Stimulated activated CD8-positive, alpha-beta memory T cell treated with anti-CD3 and anti-CD28 coated beads, Interleukin-15, amount 100 ng/mL, for 24 hours (primary cell): ENCODE data around the gene CCNDBP1.
"Not testable (repeated sequence)": the region's sequence is repeated elsewhere in the genome, so short reads cannot be mapped to it uniquely, and the experiment has no call there.

Experiments used
- DNase-seq: peaks from one replicate; pipeline ENCODE4 v3.0.0-alpha.2; 2020; ENCODE audit warnings: low read depth

Gene CCNDBP1

DNA sequence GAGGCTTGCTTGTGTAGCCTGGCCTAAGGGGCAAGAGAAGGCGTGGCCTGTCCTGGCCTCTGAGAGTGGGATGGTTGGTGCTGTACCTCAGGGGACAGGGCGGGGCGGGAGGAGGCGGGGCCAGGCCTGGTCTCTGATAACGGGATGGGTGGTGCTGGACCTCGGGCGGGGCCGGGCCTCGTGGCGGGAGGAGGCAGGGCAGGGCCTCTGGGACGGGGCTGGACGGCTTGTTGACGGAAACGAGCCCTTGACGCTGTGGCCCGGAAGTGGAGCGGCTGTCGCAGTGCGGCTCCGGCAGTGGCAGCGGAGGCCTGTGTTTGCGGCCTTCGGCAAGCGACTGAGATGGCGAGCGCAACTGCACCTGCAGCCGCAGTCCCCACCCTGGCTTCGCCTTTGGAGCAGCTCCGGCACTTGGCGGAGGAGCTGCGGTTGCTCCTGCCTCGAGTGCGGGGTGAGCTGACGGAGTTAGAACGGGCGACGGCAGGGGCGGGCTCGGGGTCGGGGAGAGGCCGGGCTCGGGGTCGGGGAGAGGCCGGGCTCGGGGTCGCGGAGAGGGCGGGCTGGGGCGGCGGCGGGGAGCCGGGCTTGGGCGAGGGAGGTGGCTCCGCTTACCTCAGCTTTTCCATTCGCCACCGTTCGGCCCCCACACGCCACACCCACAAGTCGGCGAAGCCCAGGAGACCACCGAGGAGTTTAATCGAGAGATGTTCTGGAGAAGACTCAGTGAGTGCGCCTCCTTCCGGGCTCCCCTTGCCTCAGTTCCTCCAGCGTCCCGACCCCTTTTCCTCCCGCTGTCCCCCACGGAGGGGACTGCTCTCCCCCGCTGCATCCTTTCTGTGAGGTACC lies at the start of gene CCNDBP1:
CCNDBP1 (plus strand) TSS at position 247 of the 846 bp plus-strand sequence; CDS start at position 343, 96 bp downstream.
- peak; percentile 63 for DNase-seq

- DNase-seq: no peak
Observed at GRCh38 chr15:43143203-43143941, 41.8 kb upstream of the CCNDBP1 start.

DNA sequence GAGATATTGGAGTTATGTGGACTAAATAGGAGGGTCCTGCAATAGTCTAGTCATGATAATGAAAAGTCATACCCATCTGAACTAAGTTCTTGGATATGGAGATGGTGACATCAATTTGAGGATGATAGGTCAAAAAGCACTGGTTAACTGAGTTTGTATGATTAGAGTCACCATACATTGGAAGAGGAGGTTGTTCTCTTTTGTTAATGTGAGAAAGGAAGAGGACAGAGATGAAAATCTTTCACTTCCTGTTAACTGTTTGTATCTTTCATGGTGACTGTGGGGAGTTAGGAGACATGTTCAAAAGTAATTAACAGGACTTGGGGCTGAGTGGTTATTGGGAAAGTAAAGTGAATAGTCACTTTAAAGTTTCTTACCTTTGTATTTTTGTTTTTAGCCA lies 40.7 kb upstream of the CCNDBP1 start:
- no peak for DNase-seq

DNA sequence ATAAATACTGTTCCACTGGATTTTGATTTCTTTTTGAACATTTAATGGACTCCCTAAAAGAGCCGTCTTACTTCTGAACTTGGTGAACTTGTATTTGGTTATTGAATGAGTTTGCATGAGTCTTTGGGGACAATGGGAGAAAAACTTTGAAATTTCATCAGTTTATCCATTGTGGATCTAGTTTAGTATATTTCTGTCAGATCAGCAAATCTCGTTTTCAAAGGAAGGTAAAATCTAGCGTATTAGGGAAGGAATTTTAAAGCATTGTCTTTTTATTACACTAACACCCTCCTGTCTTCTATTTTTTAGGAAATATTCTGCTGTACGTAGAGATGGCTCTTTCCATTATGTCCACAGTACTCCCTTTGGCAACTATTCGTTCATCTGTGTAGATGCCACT lies 39.0 kb upstream of the CCNDBP1 start:
- DNase-seq: no peak

- no peak for DNase-seq
Observed at GRCh38 chr15:43150191-43150929, 34.8 kb upstream of the CCNDBP1 start.

DNA sequence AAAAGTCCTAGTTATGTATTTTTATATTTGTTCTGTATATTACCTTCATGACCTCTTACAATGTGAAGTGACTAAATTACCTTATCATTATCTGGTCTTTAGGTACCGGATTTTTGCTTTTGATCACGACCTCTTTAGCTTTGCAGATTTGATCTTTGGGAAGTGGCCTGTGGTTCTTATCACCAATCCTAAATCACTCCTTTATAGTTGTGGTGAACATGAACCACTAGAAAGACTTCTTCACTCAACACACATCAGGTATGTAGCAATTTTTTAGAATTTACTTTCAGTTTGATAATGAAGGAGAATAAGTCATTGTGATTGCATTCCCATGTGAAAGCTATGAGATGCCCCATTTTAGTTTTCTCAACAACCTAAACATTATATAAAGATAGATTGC lies 33.5 kb upstream of the CCNDBP1 start:
- no peak for DNase-seq

DNA sequence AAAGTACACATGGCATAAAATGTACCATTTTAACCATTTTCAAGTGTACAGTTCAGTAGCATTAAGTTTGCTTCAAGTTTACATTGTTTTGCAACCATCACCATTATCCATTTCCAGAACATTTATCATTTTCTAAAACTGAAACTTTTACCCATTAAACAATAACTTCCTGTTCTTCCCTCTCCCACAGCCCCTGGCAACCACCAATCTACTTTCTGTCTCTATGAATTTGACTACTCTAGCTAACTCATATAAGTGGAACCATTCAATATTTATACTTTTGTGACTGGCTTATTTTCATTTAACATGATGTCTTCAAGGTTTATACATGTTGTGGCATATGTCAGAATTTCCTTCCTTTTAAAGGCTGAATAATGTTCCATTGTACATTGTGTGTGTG lies 31.9 kb upstream of the CCNDBP1 start:
- DNase-seq: no peak

DNA sequence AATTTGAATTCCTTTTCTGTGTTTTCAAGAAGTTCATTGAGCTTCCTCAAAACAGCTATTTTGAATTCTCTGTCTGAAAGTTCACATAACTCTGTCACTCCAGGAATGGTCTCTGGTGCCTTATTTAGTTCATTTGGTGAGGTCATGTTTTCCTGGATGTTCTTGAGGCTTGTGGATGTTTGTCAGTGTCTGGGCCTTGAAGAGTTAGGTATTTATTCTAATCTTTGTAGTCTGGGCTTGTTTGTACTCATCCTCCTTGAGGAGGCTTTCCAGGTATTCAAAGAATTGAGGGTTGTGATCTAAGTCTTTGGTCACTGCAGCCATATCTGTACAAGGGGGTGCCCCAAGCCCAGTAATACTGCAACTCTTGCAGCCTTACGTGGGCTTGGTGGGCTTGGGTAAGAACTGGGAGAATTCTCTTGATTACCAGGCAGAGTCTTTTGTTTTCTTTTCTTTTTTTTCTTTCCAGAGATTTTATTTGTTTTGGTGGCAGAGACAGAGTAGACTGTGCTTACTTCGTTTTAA lies 19.3 kb upstream of the CCNDBP1 start:
- DNase-seq: no peak

GRCh38 chr15:43167261-43167660 lies 17.9 kb upstream of the CCNDBP1 start:
- not testable (repeated sequence) for DNase-seq

DNA sequence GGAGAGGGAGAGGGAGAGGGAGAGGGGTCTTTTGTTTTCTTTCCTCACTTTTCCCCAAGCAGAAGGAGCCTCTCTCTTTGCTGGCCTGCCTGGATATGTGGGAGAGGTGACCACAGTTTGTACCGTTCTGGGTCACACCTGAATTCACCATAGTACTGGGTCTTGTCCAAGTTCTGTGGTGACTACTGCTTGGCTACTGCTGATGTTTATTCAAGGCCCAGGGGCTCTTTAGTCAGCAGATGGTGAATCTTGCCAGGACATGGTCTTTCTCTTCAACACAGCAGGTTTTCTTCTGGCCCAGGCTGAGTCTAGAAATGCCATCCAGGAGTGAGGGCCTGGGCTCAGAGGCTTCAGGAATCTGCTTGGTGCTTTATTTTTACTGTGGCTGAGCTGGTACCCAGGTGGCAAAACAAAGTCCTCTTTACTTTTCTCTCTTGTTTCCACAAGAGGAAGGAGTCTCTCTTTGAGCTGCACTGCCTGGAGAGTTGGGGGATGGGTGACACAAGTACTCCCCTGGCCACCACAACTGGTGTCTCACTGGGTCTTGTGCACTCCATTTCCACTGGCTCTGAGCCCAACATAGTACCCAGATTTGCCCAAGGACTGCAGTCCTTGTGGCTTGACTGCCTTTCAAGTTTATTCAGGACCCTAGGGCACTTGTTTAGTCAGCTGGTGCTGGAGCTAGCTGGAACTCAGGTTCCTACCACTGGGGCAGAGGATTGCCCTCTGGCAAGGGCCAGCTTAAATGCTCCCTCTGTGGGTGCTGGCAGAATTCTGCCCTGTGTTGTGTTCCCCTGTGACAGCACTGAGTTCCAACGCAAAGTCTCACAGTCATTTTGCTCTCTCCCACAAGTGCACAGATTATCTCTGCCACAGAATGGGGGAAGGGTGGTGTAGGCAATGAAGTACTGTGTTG lies 16.8 kb upstream of the CCNDBP1 start:
- no peak for DNase-seq

- DNase-seq: no peak
Observed at GRCh38 chr15:43169888-43170287, 15.3 kb upstream of the CCNDBP1 start.

- not testable (repeated sequence) for DNase-seq
Observed at GRCh38 chr15:43175656-43176309, 9.4 kb upstream of the CCNDBP1 start.

DNA sequence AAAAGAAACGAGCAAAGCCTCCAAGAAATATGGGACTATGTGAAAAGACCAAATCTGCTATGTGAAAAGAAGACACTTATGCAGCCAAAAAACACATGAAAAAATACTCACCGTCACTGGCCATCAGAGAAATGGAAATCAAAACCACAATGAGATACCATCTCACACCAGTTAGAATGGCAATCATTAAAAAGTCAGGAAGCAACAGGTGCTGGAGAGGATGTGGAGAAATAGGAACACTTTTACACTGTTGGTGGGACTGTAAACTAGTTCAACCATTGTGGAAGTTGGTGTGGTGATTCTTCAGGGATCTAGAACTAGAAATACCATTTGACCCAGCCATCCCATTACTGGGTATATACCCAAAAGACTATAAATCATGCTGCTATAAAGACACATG lies 8.1 kb upstream of the CCNDBP1 start:
- not testable (repeated sequence) for DNase-seq

- no peak for DNase-seq
Observed at GRCh38 chr15:43183270-43183669, 1.9 kb upstream of the CCNDBP1 start.

GRCh38 chr15:43184407-43185124 lies 637 bp upstream of the CCNDBP1 start:
- no peak for DNase-seq

DNA sequence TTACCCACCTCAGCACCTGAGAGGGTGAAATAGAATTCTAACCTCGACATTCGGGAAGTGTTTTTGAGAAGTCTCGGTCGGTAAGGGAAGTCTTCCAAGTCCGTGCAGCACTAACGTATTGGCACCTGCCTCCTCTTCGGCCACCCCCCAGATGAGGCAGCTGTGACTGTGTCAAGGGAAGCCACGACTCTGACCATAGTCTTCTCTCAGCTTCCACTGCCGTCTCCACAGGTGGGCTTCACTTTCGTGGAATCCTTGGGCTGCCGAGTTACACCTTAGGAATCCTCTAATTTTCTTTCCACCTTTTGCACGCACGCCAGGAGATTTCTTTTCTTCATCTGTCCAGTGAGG lies 775 bp downstream of the CCNDBP1 start:
- DNase-seq: no peak

GRCh38 chr15:43187544-43188155 lies 2.4 kb downstream of the CCNDBP1 start:
- DNase-seq: no peak

- no peak for DNase-seq
Observed at GRCh38 chr15:43189296-43189695, 4.1 kb downstream of the CCNDBP1 start.

DNA sequence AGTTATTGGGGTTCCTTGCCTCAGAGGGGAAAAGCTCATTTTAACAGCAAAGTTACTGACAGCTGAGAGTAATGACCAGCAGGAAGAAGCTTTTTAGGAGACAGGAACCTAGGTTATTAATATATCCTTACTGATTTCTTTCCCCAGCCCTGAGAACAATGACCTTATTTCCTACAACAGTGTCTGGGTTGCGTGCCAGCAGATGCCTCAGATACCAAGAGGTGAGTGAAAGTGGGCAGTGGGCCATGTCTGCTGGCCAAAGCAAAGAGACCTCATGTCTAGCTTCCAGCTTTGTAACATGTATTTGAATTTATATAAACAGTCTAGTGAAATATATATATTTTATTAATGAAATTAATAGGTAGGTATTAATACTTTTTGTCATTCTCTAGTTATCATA lies 5.0 kb downstream of the CCNDBP1 start:
- no peak for DNase-seq

DNA sequence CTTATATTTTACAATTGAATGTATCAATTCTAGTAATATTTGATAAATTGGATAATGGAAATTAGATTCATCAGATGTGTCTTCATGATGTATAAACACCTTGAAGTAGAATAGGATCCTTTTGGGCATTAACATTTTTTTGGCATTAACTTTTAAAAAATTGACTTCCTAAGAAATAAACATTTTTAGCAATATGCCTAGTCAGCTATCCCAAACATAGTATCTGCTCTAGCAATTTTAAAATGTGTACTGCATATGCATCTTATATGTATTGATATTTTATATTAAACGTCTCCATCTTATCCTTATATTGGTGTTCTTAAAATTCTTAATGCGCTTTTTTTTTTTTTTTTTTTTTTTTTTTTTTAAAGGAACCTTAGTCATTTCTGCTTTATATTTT lies 8.5 kb downstream of the CCNDBP1 start:
- no peak for DNase-seq
